ENCODE data around the gene MTREX. TPM values are rescaled to one million over a fixed set of nuclear protein-coding genes. Genes with fewer than 3 reads are reported as not detected.

Gene MTREX
- total RNA-seq, 1 experiment from 2014 or later: 123 TPM

GRCh38 chr5:55385227-55385626 lies 77.4 kb downstream of the MTREX start:
- Histone ChIP-seq H3K79me2 (ENCODE audit: insufficient read depth, low read length) (no peaks in the 10 kb centered on the region), H3K27me3 (ENCODE audit: insufficient read depth, low read length) (no peaks in the 10 kb centered on the region), H2BK15ac (ENCODE audit: low read depth, low read length) (no peak overlapping the region), H3K14ac (ENCODE audit: insufficient read depth, low read length) (no peak overlapping the region), H3K4me1 (ENCODE audit: insufficient read depth, low read length) (no peaks in the 10 kb centered on the region; the same call in 1 of the 2 replicates), H2AK5ac (ENCODE audit: insufficient read length, low read length) (no peak overlapping the region), H4K91ac (ENCODE audit: insufficient read length, low read depth, low read length) (no peak overlapping the region), H2BK20ac (ENCODE audit: low read depth, low read length, poor library complexity, severe bottlenecking) (no peak overlapping the region), H3K56ac (ENCODE audit: insufficient read length, low read depth, low read length) (no peak overlapping the region), H4K5ac (ENCODE audit: insufficient read length, low read depth, low read length) (no peak overlapping the region), H3K18ac (ENCODE audit: insufficient read length, low read depth, low read length) (no peak overlapping the region), H2BK120ac (ENCODE audit: low read depth, low read length, poor library complexity, severe bottlenecking) (no peak overlapping the region), H3T11ph (ENCODE audit: low read length) (no peak overlapping the region), H2BK5ac (ENCODE audit: insufficient read length, low read length) (no peak overlapping the region), H3K9ac (ENCODE audit: extremely low read depth, insufficient read length, low read length) (no peak overlapping the region), H3K23ac (ENCODE audit: insufficient read length, low read depth, low read length) (no peak overlapping the region), H3K79me1 (ENCODE audit: insufficient read depth, low read depth, low read length, poor library complexity, severe bottlenecking) (no peaks in the 10 kb centered on the region), H3K9me3 (ENCODE audit: control insufficient read depth, low read depth, low read length) (no peaks in the 10 kb centered on the region), H3K4me2 (ENCODE audit: insufficient read depth, insufficient read length, low read length) (no peak overlapping the region), H2BK12ac (ENCODE audit: insufficient read length, low read depth, low read length) (no peak overlapping the region), H4K20me1 (ENCODE audit: control insufficient read depth, insufficient read depth, insufficient read length) (no peaks in the 10 kb centered on the region), H4K8ac (replicated peaks; ENCODE audit: insufficient read length, low read depth, low read length) (no peak overlapping the region), H3K4ac (ENCODE audit: low read depth, low read length) (no peak overlapping the region), H3K23me2 (ENCODE audit: insufficient read length, low read depth, low read length, poor library complexity, severe bottlenecking) (no peaks in the 10 kb centered on the region), H3K27ac (ENCODE audit: insufficient read length, low read depth, low read length) (no peak overlapping the region), H2AFZ (ENCODE audit: low read length) (no peak overlapping the region)
- no peak overlapping the region; a peak in 1 of 7 replicates for H3K27ac Mint-ChIP-seq
- no peaks in the 10 kb centered on the region for H3K27me3 Mint-ChIP-seq (ENCODE audit: low read depth)
- peaks cover 5 to 6% of the 10 kb centered on the region in 2 experiments; a peak in 3 of 5 replicates for H3K9me3 Mint-ChIP-seq
- TF ChIP-seq, protein P1, sequence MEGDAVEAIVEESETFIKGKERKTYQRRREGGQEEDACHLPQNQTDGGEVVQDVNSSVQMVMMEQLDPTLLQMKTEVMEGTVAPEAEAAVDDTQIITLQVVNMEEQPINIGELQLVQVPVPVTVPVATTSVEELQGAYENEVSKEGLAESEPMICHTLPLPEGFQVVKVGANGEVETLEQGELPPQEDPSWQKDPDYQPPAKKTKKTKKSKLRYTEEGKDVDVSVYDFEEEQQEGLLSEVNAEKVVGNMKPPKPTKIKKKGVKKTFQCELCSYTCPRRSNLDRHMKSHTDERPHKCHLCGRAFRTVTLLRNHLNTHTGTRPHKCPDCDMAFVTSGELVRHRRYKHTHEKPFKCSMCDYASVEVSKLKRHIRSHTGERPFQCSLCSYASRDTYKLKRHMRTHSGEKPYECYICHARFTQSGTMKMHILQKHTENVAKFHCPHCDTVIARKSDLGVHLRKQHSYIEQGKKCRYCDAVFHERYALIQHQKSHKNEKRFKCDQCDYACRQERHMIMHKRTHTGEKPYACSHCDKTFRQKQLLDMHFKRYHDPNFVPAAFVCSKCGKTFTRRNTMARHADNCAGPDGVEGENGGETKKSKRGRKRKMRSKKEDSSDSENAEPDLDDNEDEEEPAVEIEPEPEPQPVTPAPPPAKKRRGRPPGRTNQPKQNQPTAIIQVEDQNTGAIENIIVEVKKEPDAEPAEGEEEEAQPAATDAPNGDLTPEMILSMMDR (conservative IDR thresholded peaks at IDR 0.05): no peak
- H3K4me3 Mint-ChIP-seq: no peak overlapping the region
- peaks cover 32 to 63% (median 62%) of the 10 kb centered on the region in 3 experiments for H3K36me3 Mint-ChIP-seq (ENCODE audit: insufficient read depth in 1 of 3, low read depth in 3 of 3)
- peaks cover 10 to 14% of the 10 kb centered on the region in 2 experiments; a peak in 3 of 4 replicates for H3K4me1 Mint-ChIP-seq
- no CpG with 5 or more reads among the region's 1 CpG for WGBS (ENCODE audit: extremely low coverage, insufficient read length, low lambda C conversion rate)
- DNase-seq: no peak
